ENCODE results near the gene SCFD2.
A peak's percentile ranks its signal among the peaks of the same experiment; 100 is the strongest.

SCFD2 gene

GRCh38 chr4:52979821-52980590, 385.9 kb downstream of the SCFD2 start:
- no peak for DNase-seq

- no peak for DNase-seq
Measured at GRCh38 chr4:52979020-52979419, 386.8 kb downstream of the SCFD2 start.

- DNase-seq = no peak
Measured at GRCh38 chr4:52977252-52977651, 388.6 kb downstream of the SCFD2 start.

- no peak for DNase-seq
Measured at GRCh38 chr4:52976523-52977230, 389.2 kb downstream of the SCFD2 start.

GRCh38 chr4:52968691-52969090, 397.2 kb downstream of the SCFD2 start:
- DNase-seq = no peak

- DNase-seq = no peak
Measured at GRCh38 chr4:52968241-52968640, 397.6 kb downstream of the SCFD2 start.

GRCh38 chr4:52966781-52967180, 399.1 kb downstream of the SCFD2 start:
- DNase-seq = no peak

GRCh38 chr4:52966172-52966571, 399.7 kb downstream of the SCFD2 start:
- DNase-seq = no peak

- no peak for DNase-seq
Measured at GRCh38 chr4:52964561-52965101, 401.2 kb downstream of the SCFD2 start.

GRCh38 chr4:52964011-52964410, 401.9 kb downstream of the SCFD2 start:
- no peak for DNase-seq

- DNase-seq = no peak
Measured at GRCh38 chr4:52962721-52963120, 403.1 kb downstream of the SCFD2 start.

GRCh38 chr4:52961666-52962412, 404.0 kb downstream of the SCFD2 start:
- no peak for DNase-seq

GRCh38 chr4:52959541-52959940, 406.3 kb downstream of the SCFD2 start:
- no peak for DNase-seq

- DNase-seq = peak; percentile 32
Measured at GRCh38 chr4:52957835-52958631, 407.8 kb downstream of the SCFD2 start.

- DNase-seq = peak; percentile 80
Measured at GRCh38 chr4:52957220-52957686, 408.6 kb downstream of the SCFD2 start.

GRCh38 chr4:52956691-52957090, 409.2 kb downstream of the SCFD2 start:
- DNase-seq = peak; percentile 27

- no peak for DNase-seq
Measured at GRCh38 chr4:52954560-52955170, 411.2 kb downstream of the SCFD2 start.

- no peak for DNase-seq
Measured at GRCh38 chr4:52952540-52952939, 413.3 kb downstream of the SCFD2 start.

GRCh38 chr4:52951016-52951415, 414.8 kb downstream of the SCFD2 start:
- DNase-seq = no peak

GRCh38 chr4:52950226-52950625, 415.6 kb downstream of the SCFD2 start:
- DNase-seq = no peak

GRCh38 chr4:52949336-52949735, 416.5 kb downstream of the SCFD2 start:
- no peak for DNase-seq

GRCh38 chr4:52948057-52948423, 417.8 kb downstream of the SCFD2 start:
- no peak for DNase-seq
